NCI-H1436 treated with DMSO at 0.1 percent for 48 hours (cell line): ENCODE data around the gene PEMT.
"Not testable (repeated sequence)": the region's sequence is repeated elsewhere in the genome, so short reads cannot be mapped to it uniquely, and the experiment has no call there.

Experiments used
- DNase-seq: peaks from one replicate; lab custom pipeline; 2025; lab: John Stamatoyannopoulos, UW

Gene PEMT

GRCh38 chr17:17502741-17503565, 88.6 kb downstream of the PEMT start:
- no peak for DNase-seq

DNA sequence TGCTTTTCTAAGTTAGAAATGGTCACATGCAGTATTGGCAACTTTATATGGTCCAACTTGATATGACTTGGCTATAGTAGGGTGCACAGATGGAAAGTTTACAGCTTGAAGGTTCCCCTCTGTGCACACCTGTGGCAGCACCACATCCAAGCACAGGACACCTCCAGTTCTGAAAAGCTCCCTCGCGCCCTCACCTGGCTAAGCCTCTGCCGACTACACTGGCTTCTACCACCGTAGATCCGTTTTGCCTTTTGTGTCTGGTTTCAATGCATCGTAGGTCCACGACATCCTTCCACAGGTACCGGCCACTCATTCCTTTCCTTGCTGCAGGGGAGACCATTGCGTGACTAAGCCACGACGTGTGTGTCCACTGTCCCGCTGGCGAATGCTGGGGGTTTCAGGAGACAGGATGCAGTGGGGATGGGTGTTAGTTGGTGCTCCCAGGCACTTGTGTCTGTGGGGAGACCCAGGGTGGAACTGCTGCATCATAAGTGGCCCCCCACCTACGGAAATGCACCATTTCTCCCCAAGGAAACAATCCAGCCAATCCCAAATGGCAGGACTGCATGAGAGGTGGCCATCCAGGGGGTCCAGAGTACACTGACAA, 90.4 kb downstream of the PEMT start:
- no peak for DNase-seq

DNA sequence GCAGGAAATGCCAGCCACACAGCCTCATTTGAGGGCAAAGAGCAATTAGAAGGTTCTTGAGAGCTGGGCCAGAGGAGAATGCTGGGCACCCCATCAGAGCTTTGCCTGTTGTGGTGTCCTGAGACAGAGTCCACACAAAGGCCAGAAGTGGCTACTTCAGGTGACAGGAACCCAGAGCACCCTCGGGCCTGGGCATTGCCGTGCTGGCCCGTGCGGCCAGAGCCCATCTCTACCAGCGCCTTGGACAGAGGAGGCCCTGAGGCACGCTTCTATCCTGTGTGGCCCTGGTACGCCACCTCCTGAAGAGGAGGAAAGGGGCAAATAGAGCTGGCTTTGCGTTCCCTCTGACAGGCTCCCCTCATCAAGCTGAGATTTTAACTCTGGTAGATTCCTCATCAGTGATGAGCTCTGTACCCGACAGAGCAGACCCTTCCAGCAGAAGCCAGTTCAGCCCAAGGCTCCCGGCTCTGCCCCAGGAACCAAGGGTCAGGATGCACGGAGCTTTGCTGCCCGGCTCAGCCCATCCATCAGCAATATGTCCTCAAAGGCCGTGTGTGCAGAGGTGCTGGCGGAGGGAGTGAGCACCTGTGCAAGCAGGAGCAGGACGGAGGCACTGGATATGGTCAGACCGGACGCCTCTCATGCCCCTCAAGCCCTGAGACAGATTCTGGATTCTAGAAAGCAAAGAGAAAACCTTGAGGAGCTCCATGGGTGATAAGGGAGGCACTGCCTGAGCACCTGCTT, 91.9 kb downstream of the PEMT start:
- no peak for DNase-seq

- DNase-seq, result no peak
Observed at GRCh38 chr17:17498606-17499301, 92.8 kb downstream of the PEMT start.

DNA sequence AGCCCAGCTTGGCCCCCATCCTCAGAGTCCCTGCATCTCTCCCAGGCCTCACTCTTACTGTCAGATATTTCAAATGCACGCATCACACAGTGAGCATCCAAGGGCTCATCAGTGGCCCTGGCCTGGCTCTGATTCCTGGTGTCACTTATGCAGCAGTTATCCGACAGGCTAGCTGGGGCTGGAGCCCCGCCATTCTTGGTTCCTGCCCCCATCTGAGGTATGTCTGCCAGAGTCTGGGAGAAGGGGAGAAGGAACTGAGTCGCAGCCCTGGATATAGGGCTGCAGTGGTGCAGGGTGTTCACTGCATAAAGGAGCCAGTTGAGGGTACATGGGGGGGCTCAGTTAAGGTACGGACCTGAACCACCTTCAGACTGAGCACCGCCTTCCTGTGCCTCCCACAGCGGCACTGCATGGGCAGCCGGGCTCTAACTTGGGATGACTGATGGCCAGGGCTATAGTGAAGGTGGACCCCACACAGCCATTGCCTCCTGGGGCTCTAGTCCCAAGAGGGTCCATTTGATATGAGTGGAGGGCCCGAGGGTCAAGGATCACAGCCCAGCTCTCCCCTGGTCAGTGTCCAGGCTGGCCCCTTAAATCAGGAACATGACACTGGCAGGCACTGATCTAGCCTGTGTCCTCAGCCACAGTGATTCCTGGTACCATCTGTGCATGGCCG, 93.5 kb downstream of the PEMT start:
- no peak for DNase-seq

GRCh38 chr17:17497065-17497844, 94.3 kb downstream of the PEMT start:
- no peak for DNase-seq

- DNase-seq, result peak; percentile 28
Observed at GRCh38 chr17:17496189-17497064, 95.1 kb downstream of the PEMT start, which contains the start of gene RASD1. Gene RASD1 (minus strand): TSS chr17:17496395. CDS start chr17:17496181, 214 bp downstream.

DNA sequence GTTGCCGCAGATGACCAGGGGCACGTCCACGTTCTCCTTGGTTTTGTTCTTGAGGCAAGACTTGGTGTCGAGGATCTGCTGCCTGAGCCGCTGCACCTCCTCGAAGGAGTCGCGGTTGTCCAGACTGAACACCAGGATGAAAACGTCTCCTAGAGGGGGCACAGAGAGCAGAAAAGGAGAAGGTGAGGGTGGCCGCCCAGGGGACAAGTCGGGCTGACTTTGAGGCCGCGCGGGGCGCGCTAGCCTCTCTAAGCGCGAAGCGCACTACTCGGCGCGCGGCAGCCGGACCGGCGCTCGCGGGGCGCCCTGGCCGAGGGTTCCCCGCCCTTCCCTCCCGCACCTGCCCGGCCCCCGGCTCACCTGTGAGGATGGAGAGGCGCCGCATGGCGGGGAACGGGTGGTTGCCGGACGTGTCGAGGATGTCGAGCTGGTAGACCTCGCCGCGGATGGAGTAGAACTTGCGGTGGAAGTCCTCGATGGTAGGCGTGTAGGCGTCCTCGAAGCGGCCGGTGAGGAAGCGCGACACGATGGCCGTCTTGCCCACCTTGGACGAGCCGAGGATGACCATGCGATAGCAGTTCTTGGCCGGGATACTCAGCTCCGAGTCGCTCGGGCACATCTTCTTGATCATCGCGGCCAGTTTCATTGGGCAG, 95.8 kb downstream of the PEMT start:
- DNase-seq, result no peak

DNA sequence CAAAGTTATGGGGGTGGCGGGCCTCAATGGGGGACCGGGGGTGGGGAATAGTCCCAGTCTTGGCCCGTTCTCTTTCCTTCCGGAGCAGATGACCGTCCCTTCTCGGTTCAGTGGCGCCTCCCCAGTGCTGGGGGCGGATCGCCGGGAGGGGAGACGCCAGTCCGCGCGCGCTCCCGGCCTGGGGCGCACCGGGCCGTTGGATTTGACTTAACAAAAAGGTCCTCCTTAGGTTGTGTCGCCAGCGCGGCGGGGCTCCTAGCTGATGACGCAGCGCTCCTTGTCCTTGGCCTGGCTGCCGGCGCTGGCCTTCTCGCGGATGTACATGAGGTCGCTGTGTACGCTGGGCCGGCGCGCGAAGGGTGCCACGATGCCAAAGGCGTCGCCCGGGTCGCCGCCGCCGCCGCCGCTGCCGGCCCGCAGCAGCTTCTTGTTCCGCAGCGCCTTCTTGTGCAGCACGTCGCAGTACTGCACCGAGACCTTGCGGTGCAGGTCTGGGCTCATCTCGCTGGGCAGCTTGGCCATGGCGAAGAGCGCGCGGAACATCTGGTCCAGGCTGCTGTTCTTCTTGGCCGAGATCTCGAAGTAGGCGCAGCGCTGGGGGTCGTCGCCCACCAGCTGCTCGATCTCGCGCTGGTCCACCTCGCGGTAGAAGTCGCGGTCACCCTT, 96.5 kb downstream of the PEMT start:
- no peak for DNase-seq

DNA sequence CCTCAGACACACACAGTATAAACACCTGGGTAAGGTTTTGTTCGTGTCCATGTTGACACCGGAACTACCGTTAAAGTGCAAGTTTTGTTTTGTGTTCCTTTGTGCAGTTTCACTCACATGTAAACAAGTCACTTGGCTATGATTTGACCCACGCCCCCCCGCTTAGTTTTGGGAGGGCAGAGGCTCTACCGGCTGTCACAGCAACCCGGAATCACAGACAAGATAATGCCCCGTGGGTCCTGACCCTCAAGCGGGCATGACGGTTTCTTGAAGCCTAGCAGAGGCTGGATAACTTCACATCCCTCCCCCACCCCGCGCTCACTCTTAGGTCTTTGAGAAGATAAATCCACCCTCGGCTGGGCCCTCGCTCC, 97.0 kb downstream of the PEMT start:
- no peak for DNase-seq

DNA sequence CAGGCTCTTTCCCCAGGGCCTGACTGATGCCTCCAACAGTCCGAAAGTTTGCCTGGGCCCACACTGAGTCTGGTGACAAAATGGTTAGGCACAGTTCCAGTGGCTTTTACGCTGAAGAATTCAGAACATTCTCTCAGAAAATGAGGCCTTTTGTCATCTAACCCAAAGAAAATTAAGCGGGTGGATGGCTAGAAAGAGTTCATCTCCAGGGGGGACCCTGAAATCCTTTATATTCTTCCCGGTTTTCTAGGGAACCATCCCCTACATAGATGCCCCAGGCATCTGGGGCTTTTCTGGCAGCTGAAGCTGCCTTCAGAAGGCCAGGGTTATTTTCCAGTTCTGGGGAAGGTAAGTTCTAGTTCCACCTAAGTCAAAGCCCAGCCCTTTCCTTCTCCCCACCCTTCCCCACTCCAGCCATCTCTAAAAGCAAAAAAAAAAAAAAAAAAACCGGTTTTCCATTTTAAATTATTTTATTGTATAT, 97.5 kb downstream of the PEMT start:
- no peak for DNase-seq

- DNase-seq, result no peak
Observed at GRCh38 chr17:17493249-17493985, 98.1 kb downstream of the PEMT start.

DNA sequence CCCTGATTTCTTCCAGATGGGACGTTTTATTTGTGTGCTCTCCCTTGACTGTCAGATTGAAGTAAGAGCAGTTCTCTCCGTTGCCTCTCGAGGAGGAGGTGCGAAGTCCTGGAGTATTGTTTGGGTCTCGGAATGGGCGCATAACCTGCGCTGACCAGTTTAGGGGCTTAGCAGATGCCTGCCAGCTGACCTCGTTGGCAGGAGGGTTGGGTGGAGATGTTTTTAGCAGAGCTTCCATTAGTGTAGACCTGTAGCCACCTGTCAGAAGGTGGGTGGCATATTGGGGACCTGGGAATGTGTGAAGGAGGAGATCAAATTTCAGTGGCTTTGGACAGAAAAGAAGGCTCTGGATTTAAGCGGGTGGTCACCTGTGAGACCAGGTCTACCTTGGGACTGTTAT, 98.9 kb downstream of the PEMT start:
- DNase-seq, result no peak

- no peak for DNase-seq
Observed at GRCh38 chr17:17492085-17492484, 99.4 kb downstream of the PEMT start.

GRCh38 chr17:17491546-17491988, 99.9 kb downstream of the PEMT start:
- DNase-seq, result no peak

GRCh38 chr17:17491031-17491471, 100.5 kb downstream of the PEMT start:
- DNase-seq, result no peak

GRCh38 chr17:17487998-17488397, 103.5 kb downstream of the PEMT start:
- no peak for DNase-seq

- not testable (repeated sequence) for DNase-seq
Observed at GRCh38 chr17:17486416-17486815, 105.1 kb downstream of the PEMT start.
